ENCODE measurements around the gene PSME2.

The PSME2 gene

DNA sequence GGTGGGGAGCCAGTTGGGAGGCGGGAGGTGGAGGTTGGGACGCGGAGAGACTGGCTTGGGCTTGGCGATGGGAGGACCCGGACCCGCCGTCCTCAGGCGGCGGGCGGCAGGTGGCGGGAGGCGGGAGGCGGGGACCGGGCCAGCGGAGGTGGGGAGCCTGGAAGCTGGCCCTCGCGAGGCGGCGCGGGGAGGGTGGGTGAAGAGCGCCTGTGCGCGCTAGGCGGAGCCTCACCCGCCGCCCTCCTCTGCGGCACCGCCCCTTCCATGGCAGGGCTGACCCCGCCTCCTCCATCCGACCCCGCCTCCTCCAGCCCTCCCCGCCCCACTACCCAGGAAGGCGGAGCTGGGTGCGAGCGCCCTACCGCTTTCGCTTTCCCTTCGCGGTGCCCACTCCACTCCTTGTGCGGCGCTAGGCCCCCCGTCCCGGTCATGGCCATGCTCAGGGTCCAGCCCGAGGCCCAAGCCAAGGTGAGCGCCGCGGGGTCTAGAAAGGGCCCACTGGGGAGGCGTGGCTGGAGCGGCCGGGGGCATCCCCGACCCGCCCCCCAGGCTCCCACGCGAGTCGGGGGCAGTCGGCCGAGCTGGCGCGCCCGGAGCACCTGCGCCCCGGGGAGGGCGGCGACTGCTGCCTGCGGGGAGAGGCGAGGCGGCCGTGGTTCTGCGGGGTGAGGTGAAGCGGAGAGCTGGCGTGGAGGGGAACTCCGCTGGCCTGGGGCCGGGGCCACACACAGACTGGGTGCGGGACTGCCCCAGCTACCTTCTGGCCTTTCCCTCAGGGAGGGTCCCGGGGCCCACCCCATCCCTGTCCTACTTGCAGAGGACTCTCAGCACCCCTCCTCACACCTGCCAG is 10.4 kb downstream of the PSME2 start, which contains the start of gene PSME1 (continued):
- TF ChIP-seq, protein P1, sequence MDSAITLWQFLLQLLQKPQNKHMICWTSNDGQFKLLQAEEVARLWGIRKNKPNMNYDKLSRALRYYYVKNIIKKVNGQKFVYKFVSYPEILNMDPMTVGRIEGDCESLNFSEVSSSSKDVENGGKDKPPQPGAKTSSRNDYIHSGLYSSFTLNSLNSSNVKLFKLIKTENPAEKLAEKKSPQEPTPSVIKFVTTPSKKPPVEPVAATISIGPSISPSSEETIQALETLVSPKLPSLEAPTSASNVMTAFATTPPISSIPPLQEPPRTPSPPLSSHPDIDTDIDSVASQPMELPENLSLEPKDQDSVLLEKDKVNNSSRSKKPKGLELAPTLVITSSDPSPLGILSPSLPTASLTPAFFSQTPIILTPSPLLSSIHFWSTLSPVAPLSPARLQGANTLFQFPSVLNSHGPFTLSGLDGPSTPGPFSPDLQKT (IDR thresholded peaks at IDR 0.05; ENCODE audit: borderline replicate concordance, low read depth, low read length) = no peak
- TF ChIP-seq HOXC10 (CRISPR knock-in tag; IDR thresholded peaks at IDR 0.05) (no peak), IKZF3 (tag by site-specific recombination; IDR thresholded peaks at IDR 0.05) (no peak; the same call in 1 of the 2 replicates), KLF16 (tag by site-specific recombination; IDR thresholded peaks at IDR 0.05) (peak; percentile 76), ZNF202 (tag by site-specific recombination; IDR thresholded peaks at IDR 0.05; ENCODE audit: borderline replicate concordance) (no peak), ZNF311 (tag by site-specific recombination; IDR thresholded peaks at IDR 0.05; ENCODE audit: borderline replicate concordance) (no peak), SP3 (tag by site-specific recombination; IDR thresholded peaks at IDR 0.05) (peak; percentile 98), ZNF211 (tag by site-specific recombination; IDR thresholded peaks at IDR 0.05; ENCODE audit: low read depth) (no peak)
- TF ChIP-seq, protein P2, sequence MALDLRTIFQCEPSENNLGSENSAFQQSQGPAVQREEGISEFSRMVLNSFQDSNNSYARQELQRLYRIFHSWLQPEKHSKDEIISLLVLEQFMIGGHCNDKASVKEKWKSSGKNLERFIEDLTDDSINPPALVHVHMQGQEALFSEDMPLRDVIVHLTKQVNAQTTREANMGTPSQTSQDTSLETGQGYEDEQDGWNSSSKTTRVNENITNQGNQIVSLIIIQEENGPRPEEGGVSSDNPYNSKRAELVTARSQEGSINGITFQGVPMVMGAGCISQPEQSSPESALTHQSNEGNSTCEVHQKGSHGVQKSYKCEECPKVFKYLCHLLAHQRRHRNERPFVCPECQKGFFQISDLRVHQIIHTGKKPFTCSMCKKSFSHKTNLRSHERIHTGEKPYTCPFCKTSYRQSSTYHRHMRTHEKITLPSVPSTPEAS (tag by site-specific recombination; IDR thresholded peaks at IDR 0.05) = no peak
- TF ChIP-seq, protein P3, sequence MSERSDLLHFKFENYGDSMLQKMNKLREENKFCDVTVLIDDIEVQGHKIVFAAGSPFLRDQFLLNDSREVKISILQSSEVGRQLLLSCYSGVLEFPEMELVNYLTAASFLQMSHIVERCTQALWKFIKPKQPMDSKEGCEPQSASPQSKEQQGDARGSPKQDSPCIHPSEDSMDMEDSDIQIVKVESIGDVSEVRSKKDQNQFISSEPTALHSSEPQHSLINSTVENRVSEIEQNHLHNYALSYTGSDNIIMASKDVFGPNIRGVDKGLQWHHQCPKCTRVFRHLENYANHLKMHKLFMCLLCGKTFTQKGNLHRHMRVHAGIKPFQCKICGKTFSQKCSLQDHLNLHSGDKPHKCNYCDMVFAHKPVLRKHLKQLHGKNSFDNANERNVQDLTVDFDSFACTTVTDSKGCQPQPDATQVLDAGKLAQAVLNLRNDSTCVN (tag by site-specific recombination; optimal IDR thresholded peaks at IDR 0.05) = peak; percentile 58
- TF ChIP-seq, protein P4, sequence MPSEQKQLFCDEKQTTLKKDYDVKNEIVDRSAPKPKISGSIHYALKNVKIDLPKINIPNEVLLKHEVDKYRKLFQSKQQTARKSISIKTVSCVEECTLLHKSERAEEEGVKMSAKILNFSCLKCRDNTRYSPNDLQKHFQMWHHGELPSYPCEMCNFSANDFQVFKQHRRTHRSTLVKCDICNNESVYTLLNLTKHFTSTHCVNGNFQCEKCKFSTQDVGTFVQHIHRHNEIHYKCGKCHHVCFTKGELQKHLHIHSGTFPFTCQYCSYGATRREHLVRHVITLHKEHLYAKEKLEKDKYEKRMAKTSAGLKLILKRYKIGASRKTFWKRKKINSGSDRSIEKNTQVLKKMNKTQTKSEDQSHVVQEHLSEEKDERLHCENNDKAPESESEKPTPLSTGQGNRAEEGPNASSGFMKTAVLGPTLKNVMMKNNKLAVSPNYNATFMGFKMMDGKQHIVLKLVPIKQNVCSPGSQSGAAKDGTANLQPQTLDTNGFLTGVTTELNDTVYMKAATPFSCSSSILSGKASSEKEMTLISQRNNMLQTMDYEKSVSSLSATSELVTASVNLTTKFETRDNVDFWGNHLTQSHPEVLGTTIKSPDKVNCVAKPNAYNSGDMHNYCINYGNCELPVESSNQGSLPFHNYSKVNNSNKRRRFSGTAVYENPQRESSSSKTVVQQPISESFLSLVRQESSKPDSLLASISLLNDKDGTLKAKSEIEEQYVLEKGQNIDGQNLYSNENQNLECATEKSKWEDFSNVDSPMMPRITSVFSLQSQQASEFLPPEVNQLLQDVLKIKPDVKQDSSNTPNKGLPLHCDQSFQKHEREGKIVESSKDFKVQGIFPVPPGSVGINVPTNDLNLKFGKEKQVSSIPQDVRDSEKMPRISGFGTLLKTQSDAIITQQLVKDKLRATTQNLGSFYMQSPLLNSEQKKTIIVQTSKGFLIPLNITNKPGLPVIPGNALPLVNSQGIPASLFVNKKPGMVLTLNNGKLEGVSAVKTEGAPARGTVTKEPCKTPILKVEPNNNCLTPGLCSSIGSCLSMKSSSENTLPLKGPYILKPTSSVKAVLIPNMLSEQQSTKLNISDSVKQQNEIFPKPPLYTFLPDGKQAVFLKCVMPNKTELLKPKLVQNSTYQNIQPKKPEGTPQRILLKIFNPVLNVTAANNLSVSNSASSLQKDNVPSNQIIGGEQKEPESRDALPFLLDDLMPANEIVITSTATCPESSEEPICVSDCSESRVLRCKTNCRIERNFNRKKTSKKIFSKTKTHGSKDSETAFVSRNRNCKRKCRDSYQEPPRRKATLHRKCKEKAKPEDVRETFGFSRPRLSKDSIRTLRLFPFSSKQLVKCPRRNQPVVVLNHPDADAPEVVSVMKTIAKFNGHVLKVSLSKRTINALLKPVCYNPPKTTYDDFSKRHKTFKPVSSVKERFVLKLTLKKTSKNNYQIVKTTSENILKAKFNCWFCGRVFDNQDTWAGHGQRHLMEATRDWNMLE (tag by site-specific recombination; conservative IDR thresholded peaks at IDR 0.05; ENCODE audit: low read depth) = no peak

DNA sequence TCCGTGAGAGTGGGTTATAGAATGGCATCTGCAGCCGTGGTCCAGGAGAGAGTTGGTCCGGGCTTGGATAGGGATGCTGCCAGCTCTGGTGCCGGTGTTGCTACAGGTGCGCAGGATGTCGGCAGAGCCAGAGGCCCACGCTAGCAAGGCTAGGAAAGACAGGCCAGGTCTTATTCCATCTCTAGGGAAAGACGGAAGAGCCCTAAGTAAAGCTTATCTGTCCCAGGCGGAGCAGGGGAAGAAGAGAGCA is 10.9 kb downstream of the PSME2 start:
- no peaks in the 10 kb centered on the region for H3K9me3 ChIP-seq (ENCODE audit: control insufficient read depth, insufficient read depth, low read depth, low read length)
- POLR2A ChIA-PET = interaction anchor here (0.6 to 7.3 kb wide), 20 partner anchors 8 to 579 kb away, joined by 3 to 163 read pairs (median 4); partner anchors contain the start of genes CIDEB, DCAF11, IRF9 and MDP1
- H3K27ac ChIP-seq (ENCODE audit: extremely low read depth, low read depth, low read length) = peak overlapping the region; percentile 65
- TF ChIP-seq ZBTB48 (tag by site-specific recombination; IDR thresholded peaks at IDR 0.05) = peak; percentile 87
- TF ChIP-seq IKZF3 (tag by site-specific recombination; IDR thresholded peaks at IDR 0.05) = 0 out of 2 replicates have a peak, but pooled peaks have one; percentile 37
- TF ChIP-seq, protein P5, sequence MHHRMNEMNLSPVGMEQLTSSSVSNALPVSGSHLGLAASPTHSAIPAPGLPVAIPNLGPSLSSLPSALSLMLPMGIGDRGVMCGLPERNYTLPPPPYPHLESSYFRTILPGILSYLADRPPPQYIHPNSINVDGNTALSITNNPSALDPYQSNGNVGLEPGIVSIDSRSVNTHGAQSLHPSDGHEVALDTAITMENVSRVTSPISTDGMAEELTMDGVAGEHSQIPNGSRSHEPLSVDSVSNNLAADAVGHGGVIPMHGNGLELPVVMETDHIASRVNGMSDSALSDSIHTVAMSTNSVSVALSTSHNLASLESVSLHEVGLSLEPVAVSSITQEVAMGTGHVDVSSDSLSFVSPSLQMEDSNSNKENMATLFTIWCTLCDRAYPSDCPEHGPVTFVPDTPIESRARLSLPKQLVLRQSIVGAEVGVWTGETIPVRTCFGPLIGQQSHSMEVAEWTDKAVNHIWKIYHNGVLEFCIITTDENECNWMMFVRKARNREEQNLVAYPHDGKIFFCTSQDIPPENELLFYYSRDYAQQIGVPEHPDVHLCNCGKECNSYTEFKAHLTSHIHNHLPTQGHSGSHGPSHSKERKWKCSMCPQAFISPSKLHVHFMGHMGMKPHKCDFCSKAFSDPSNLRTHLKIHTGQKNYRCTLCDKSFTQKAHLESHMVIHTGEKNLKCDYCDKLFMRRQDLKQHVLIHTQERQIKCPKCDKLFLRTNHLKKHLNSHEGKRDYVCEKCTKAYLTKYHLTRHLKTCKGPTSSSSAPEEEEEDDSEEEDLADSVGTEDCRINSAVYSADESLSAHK (tag by site-specific recombination; IDR thresholded peaks at IDR 0.05) = no peak
- TF ChIP-seq ZNF600 (tag by site-specific recombination; IDR thresholded peaks at IDR 0.05) = 0 out of 2 replicates have a peak, but pooled peaks have one; percentile 82
- TF ChIP-seq SCRT2 (tag by site-specific recombination; IDR thresholded peaks at IDR 0.05) = peak; percentile 97
- no peak for TF ChIP-seq ZNF24 (tag by site-specific recombination; IDR thresholded peaks at IDR 0.05)
- peak; percentile 79 for TF ChIP-seq ZNF335 (tag by site-specific recombination; conservative IDR thresholded peaks at IDR 0.05)
- TF ChIP-seq, protein P6, sequence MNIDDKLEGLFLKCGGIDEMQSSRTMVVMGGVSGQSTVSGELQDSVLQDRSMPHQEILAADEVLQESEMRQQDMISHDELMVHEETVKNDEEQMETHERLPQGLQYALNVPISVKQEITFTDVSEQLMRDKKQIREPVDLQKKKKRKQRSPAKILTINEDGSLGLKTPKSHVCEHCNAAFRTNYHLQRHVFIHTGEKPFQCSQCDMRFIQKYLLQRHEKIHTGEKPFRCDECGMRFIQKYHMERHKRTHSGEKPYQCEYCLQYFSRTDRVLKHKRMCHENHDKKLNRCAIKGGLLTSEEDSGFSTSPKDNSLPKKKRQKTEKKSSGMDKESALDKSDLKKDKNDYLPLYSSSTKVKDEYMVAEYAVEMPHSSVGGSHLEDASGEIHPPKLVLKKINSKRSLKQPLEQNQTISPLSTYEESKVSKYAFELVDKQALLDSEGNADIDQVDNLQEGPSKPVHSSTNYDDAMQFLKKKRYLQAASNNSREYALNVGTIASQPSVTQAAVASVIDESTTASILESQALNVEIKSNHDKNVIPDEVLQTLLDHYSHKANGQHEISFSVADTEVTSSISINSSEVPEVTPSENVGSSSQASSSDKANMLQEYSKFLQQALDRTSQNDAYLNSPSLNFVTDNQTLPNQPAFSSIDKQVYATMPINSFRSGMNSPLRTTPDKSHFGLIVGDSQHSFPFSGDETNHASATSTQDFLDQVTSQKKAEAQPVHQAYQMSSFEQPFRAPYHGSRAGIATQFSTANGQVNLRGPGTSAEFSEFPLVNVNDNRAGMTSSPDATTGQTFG (tag by site-specific recombination; IDR thresholded peaks at IDR 0.05; ENCODE audit: borderline replicate concordance) = no peak
- TF ChIP-seq ZNF366 (tag by site-specific recombination; conservative IDR thresholded peaks at IDR 0.05) = peak; percentile 81
- TF ChIP-seq ZNF561 (tag by site-specific recombination; IDR thresholded peaks at IDR 0.05; ENCODE audit: borderline replicate concordance) = no peak
- no peak for TF ChIP-seq RBAK (tag by site-specific recombination; IDR thresholded peaks at IDR 0.05)

More for the DNA sequence above, 10.9 kb downstream of the PSME2 start:
- CTCF ChIA-PET = interaction anchor here (0.9 to 1.0 kb wide), 2 partner anchors 21 to 26 kb away, joined by 3 to 6 read pairs; partner anchors contain the start of genes DCAF11, IRF9 and NRL
- peak overlapping the region; percentile 92 for H3K4me3 ChIP-seq (ENCODE audit: low read depth, low read length)
- H3K36me3 ChIP-seq (ENCODE audit: control insufficient read depth in 2 of 2, insufficient read depth in 1 of 2, low read length in 2 of 2) = peaks cover 11 to 27% of the 10 kb centered on the region in 2 experiments
- H3K4me1 ChIP-seq (ENCODE audit: control insufficient read depth, insufficient read depth, low read length) = peaks cover 4% of the 10 kb centered on the region; the same call in 1 of the 2 replicates
